ENCODE measurements around the gene HAVCR2. TPM values are rescaled to one million over a fixed set of nuclear protein-coding genes. Genes with fewer than 3 reads are reported as not detected.

Gene HAVCR2
- total and polyA plus RNA-seq, 2 experiments from 2014 or later: 0.49 TPM; not detected in 1

DNA sequence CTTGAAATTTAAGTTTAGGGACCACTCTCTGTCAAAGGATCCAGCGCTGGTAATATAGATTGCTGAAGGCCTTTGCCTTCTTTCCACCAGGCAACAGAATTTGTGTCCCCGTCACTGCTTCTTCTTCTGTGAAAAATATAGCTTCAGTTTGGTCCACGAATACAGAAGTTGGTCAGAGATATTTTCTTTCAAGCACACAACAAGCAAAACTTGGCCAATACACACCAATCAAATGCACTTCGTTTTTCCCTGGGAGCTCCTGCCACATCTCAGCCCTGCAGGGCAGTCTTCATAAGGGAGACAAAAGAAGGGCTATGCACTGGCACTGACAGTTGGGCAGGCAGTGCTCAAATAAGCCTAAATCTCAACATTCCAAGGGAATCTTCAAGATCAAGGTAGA is 22.9 kb downstream of the HAVCR2 start:
- Mint-ChIP-seq H3K36me3 (ENCODE audit: low read depth) (no peaks in the 10 kb centered on the region), H3K9me3 (no peaks in the 10 kb centered on the region), H3K27ac (no peak overlapping the region), H3K27me3 (ENCODE audit: insufficient read depth, low read depth, poor library complexity) (no peaks in the 10 kb centered on the region), H3K4me3 (no peak overlapping the region), H3K4me1 (no peaks in the 10 kb centered on the region)
- Histone ChIP-seq H3K4me3 (no peak overlapping the region), H3K27me3 (ENCODE audit: insufficient read depth) (no peaks in the 10 kb centered on the region), H3K9me2 (ENCODE audit: insufficient read depth) (no peaks in the 10 kb centered on the region), H3K4me2 (no peak overlapping the region), H3K36me3 (ENCODE audit: insufficient read depth) (no peaks in the 10 kb centered on the region), H4K20me1 (replicated peaks; ENCODE audit: insufficient read depth) (no peaks in the 10 kb centered on the region), H3K4me1 (ENCODE audit: insufficient read depth) (no peaks in the 10 kb centered on the region), H3K79me2 (replicated peaks; ENCODE audit: insufficient read depth) (no peaks in the 10 kb centered on the region), H3K27ac (ENCODE audit: low read depth) (no peak overlapping the region), H2AFZ (peak overlapping the region; percentile 38; the same call in 1 of the 2 replicates), H3F3A (replicated peaks; ENCODE audit: low read depth) (no peaks in the 10 kb centered on the region)
- no peak for ATAC-seq
- TF ChIP-seq JUNB (IDR thresholded peaks at IDR 0.05; ENCODE audit: unreplicated experiment) (no peak), STAT1 (IDR thresholded peaks at IDR 0.05; ENCODE audit: unreplicated experiment) (no peak), ZNF114 (CRISPR knock-in tag; IDR thresholded peaks at IDR 0.05) (no peak), NANOG (IDR thresholded peaks at IDR 0.05; ENCODE audit: borderline replicate concordance) (no peak), POLR2AphosphoS5 (IDR thresholded peaks at IDR 0.05; ENCODE audit: low read depth) (no peak)
- TF ChIP-seq, protein P1, sequence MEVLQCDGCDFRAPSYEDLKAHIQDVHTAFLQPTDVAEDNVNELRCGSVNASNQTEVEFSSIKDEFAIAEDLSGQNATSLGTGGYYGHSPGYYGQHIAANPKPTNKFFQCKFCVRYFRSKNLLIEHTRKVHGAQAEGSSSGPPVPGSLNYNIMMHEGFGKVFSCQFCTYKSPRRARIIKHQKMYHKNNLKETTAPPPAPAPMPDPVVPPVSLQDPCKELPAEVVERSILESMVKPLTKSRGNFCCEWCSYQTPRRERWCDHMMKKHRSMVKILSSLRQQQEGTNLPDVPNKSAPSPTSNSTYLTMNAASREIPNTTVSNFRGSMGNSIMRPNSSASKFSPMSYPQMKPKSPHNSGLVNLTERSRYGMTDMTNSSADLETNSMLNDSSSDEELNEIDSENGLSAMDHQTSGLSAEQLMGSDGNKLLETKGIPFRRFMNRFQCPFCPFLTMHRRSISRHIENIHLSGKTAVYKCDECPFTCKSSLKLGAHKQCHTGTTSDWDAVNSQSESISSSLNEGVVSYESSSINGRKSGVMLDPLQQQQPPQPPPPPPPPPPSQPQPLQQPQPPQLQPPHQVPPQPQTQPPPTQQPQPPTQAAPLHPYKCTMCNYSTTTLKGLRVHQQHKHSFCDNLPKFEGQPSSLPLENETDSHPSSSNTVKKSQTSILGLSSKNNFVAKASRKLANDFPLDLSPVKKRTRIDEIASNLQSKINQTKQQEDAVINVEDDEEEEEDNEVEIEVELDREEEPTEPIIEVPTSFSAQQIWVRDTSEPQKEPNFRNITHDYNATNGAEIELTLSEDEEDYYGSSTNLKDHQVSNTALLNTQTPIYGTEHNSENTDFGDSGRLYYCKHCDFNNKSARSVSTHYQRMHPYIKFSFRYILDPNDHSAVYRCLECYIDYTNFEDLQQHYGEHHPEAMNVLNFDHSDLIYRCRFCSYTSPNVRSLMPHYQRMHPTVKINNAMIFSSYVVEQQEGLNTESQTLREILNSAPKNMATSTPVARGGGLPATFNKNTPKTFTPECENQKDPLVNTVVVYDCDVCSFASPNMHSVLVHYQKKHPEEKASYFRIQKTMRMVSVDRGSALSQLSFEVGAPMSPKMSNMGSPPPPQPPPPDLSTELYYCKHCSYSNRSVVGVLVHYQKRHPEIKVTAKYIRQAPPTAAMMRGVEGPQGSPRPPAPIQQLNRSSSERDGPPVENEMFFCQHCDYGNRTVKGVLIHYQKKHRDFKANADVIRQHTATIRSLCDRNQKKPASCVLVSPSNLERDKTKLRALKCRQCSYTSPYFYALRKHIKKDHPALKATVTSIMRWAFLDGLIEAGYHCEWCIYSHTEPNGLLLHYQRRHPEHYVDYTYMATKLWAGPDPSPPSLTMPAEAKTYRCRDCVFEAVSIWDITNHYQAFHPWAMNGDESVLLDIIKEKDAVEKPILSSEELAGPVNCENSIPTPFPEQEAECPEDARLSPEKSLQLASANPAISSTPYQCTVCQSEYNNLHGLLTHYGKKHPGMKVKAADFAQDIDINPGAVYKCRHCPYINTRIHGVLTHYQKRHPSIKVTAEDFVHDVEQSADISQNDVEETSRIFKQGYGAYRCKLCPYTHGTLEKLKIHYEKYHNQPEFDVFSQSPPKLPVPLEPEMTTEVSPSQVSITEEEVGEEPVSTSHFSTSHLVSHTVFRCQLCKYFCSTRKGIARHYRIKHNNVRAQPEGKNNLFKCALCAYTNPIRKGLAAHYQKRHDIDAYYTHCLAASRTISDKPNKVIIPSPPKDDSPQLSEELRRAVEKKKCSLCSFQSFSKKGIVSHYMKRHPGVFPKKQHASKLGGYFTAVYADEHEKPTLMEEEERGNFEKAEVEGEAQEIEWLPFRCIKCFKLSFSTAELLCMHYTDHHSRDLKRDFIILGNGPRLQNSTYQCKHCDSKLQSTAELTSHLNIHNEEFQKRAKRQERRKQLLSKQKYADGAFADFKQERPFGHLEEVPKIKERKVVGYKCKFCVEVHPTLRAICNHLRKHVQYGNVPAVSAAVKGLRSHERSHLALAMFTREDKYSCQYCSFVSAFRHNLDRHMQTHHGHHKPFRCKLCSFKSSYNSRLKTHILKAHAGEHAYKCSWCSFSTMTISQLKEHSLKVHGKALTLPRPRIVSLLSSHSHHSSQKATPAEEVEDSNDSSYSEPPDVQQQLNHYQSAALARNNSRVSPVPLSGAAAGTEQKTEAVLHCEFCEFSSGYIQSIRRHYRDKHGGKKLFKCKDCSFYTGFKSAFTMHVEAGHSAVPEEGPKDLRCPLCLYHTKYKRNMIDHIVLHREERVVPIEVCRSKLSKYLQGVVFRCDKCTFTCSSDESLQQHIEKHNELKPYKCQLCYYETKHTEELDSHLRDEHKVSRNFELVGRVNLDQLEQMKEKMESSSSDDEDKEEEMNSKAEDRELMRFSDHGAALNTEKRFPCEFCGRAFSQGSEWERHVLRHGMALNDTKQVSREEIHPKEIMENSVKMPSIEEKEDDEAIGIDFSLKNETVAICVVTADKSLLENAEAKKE (CRISPR knock-in tag; IDR thresholded peaks at IDR 0.05): no peak
- TF ChIP-seq, protein P2, sequence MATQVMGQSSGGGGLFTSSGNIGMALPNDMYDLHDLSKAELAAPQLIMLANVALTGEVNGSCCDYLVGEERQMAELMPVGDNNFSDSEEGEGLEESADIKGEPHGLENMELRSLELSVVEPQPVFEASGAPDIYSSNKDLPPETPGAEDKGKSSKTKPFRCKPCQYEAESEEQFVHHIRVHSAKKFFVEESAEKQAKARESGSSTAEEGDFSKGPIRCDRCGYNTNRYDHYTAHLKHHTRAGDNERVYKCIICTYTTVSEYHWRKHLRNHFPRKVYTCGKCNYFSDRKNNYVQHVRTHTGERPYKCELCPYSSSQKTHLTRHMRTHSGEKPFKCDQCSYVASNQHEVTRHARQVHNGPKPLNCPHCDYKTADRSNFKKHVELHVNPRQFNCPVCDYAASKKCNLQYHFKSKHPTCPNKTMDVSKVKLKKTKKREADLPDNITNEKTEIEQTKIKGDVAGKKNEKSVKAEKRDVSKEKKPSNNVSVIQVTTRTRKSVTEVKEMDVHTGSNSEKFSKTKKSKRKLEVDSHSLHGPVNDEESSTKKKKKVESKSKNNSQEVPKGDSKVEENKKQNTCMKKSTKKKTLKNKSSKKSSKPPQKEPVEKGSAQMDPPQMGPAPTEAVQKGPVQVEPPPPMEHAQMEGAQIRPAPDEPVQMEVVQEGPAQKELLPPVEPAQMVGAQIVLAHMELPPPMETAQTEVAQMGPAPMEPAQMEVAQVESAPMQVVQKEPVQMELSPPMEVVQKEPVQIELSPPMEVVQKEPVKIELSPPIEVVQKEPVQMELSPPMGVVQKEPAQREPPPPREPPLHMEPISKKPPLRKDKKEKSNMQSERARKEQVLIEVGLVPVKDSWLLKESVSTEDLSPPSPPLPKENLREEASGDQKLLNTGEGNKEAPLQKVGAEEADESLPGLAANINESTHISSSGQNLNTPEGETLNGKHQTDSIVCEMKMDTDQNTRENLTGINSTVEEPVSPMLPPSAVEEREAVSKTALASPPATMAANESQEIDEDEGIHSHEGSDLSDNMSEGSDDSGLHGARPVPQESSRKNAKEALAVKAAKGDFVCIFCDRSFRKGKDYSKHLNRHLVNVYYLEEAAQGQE (IDR thresholded peaks at IDR 0.05; ENCODE audit: unreplicated experiment): no peak
- no peak for DNase-seq (ENCODE audit: low spot score)

Data from GM23338 (cell line).